HG03097 (cell line): Measurements from ENCODE around the gene ZNF236.
"Not testable (repeated sequence)": the region's sequence is repeated elsewhere in the genome, so short reads cannot be mapped to it uniquely, and the experiment has no call there.

ENCODE experiments used
- ATAC-seq: cut with Tn5 transposase; IDR thresholded peaks from one replicate; pipeline ENCODE4 v1.9.1; 2021; ENCODE audit not compliant: unreplicated experiment, low FRiP score

The ZNF236 gene

DNA sequence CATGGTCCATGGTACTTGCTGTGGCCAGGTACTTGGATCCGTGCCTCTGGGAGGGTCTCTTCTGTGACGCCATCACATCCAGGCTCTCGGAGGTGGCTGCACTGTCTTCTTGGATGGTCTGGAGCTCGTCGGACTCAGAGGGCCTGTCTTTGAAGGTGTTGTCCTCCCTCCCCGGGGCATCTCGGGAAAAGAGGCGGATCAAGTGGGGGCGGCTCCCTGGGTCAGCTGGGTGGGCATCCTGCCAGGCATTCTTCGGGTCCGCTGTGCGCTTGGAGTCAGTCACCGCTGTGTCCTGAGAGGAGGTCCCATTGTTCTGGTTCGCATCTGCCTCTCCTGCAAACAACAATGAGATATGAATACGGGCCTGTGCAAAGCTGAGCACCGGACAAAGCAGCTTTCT, 194.6 kb downstream of the ZNF236 start:
- no peak for ATAC-seq

DNA sequence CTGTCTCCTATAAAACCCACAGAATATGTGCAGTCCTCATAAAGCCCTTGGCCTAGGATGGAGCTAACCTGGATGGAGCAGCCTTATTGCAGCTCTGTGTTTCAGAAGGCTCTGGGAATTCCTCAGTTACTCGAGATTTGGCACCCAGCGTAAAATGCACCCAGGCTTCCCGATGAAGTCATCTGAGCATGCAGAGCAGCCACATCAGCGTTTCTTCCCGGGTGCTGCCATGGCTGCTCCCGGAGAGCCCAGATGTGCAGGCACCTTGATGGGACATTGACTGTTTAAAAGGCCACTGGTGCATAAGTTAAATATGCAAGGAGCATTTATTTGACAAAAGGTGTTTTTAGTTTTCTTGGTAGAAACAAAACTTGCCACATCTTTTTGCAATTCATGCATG, 195.0 kb downstream of the ZNF236 start:
- ATAC-seq, result no peak

GRCh38 chr18:77018650-77019049, 196.3 kb downstream of the ZNF236 start:
- not testable (repeated sequence) for ATAC-seq

DNA sequence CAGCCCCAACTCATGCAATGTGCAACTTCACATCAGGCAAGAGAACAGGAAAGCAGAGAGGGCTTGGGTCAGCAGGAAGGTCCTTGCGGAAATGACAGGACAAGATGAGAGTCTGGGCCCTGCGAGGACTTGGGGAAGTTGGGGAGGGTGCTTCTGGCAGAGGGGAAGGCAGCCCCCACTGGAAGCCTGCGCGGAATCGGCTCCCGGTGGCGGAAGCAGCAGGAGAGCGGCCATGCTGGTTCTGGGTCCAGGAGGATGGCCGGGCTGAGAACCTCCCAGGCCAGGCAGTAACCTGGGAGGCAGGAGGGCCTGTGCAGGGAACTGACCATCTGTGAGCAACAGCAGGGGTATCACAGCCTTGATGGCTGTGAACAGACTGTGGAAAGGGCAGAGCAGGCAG, 197.3 kb downstream of the ZNF236 start:
- no peak for ATAC-seq
